OCI-LY1 (cell line): Measurements from ENCODE around the gene AGTPBP1.

Source experiments
- H2AFZ ChIP-seq: fragments of 200-600 bp; sonication (generic), shearing (Covaris generic); 2 replicates; pipeline ENCODE4 v1.6.0; 2014; ENCODE audit warnings: antibody characterized with exemption, mild to moderate bottlenecking, low read length
- H3F3A ChIP-seq: fragments of 200-600 bp; sonication (generic), shearing (Covaris generic); 2 replicates; pipeline ENCODE4 v1.6.0; 2014; ENCODE audit warnings: mild to moderate bottlenecking, antibody characterized with exemption, low read length, moderate library complexity; ENCODE audit not compliant: insufficient read depth
- H3K27ac ChIP-seq: fragments of 200-600 bp; sonication (generic); 2 replicates; pipeline ENCODE4 v1.5.1; 2014; ENCODE audit warnings: low read length, mixed run types, mild to moderate bottlenecking, low read depth; ENCODE audit not compliant: poor library complexity, severe bottlenecking
- H3K27me3 ChIP-seq: fragments of 200-600 bp; sonication (generic); 2 replicates; pipeline ENCODE4 v1.6.0; 2014; ENCODE audit warnings: antibody characterized with exemption, mild to moderate bottlenecking, low read length, moderate library complexity; ENCODE audit not compliant: insufficient read depth
- H3K36me3 ChIP-seq: fragments of 200-600 bp; sonication (generic); 2 replicates; pipeline ENCODE4 v1.6.1; 2014; ENCODE audit warnings: mild to moderate bottlenecking, antibody characterized with exemption, low read length, moderate library complexity, mixed read lengths; ENCODE audit not compliant: insufficient read depth
- H3K4me1 ChIP-seq: fragments of 200-600 bp; sonication (generic); 2 replicates; pipeline ENCODE4 v1.5.1; 2014; ENCODE audit warnings: mild to moderate bottlenecking, low read length, moderate library complexity; ENCODE audit not compliant: insufficient read depth, severe bottlenecking
- H3K4me2 ChIP-seq: fragments of 200-600 bp; sonication (generic), shearing (Covaris generic); 2 replicates; pipeline ENCODE4 v1.6.1; 2014; ENCODE audit warnings: low read length
- H3K4me3 ChIP-seq: fragments of 200-600 bp; sonication (generic); 2 replicates; pipeline ENCODE4 v1.5.1; 2014; ENCODE audit warnings: low read length, low read depth, mild to moderate bottlenecking, mixed read lengths; ENCODE audit not compliant: poor library complexity, severe bottlenecking
- H3K79me2 ChIP-seq: fragments of 200-600 bp; shearing (Covaris generic); 2 replicates; pipeline ENCODE4 v1.6.1; 2016; ENCODE audit warnings: mixed run types, low read length, mixed read lengths; ENCODE audit not compliant: insufficient read depth
- H3K9ac ChIP-seq: fragments of 200-600 bp; sonication (generic), shearing (Covaris generic); 2 replicates; pipeline ENCODE4 v1.6.1; 2014; ENCODE audit warnings: mild to moderate bottlenecking, low read length, mixed read lengths
- H3K9me2 ChIP-seq: fragments of 200-600 bp; sonication (generic), shearing (Covaris generic); 2 replicates; pipeline ENCODE4 v1.6.1; 2014; ENCODE audit warnings: low read depth, mild to moderate bottlenecking, low read length, mixed read lengths
- H3K9me3 ChIP-seq: fragments of 200-600 bp; shearing (Covaris generic); 2 replicates; pipeline ENCODE4 v1.6.1; 2014; ENCODE audit warnings: low read length, mixed read lengths
- H4K20me1 ChIP-seq: fragments of 200-600 bp; sonication (generic), shearing (Covaris generic); 2 replicates; pipeline ENCODE4 v1.6.0; 2016; ENCODE audit warnings: mild to moderate bottlenecking, low read length; ENCODE audit not compliant: insufficient read depth
- EZH2 ChIP-seq: fragments of 200-600 bp; sonication (generic), shearing (Covaris generic); IDR thresholded peaks from 2 replicates; pipeline ENCODE4 v1.8.0; 2017; ENCODE audit warnings: borderline replicate concordance, mixed run types, mild to moderate bottlenecking, antibody characterized with exemption, low read length, moderate library complexity, mixed read lengths
- TF ChIP-seq, protein P1 (sequence below): fragments of 200-600 bp; sonication (generic), shearing (Covaris generic); IDR thresholded peaks from 2 replicates; pipeline ENCODE4 v1.5.1; 2017; ENCODE audit warnings: mild to moderate bottlenecking, antibody characterized with exemption, low read length, moderate library complexity, mixed read lengths

Gene AGTPBP1

DNA sequence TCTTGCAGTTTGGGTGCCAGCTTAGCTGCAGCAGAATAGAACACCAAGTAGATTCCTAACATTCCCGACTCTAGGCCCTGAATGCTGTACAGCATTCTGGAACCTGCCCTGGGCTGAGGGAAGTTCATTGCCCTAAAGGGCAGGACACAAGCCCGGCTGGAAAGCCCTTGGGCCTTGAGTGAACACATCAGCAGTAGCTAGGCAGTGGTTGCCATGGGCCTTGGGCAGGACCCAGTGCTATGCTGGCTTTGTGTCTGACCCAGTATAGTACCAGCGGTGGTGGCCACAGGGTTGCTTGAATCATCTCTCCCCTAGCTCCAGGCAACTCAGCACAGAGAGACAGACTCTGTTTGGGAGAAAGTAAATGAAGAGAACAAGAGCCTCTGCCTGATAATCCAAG is 137.8 kb downstream of the AGTPBP1 start:
- H3K79me2 ChIP-seq, result no peaks in the 10 kb centered on the region
- H3K27ac ChIP-seq, result no peak overlapping the region
- TF ChIP-seq EZH2, result no peak
- TF ChIP-seq, protein P1, sequence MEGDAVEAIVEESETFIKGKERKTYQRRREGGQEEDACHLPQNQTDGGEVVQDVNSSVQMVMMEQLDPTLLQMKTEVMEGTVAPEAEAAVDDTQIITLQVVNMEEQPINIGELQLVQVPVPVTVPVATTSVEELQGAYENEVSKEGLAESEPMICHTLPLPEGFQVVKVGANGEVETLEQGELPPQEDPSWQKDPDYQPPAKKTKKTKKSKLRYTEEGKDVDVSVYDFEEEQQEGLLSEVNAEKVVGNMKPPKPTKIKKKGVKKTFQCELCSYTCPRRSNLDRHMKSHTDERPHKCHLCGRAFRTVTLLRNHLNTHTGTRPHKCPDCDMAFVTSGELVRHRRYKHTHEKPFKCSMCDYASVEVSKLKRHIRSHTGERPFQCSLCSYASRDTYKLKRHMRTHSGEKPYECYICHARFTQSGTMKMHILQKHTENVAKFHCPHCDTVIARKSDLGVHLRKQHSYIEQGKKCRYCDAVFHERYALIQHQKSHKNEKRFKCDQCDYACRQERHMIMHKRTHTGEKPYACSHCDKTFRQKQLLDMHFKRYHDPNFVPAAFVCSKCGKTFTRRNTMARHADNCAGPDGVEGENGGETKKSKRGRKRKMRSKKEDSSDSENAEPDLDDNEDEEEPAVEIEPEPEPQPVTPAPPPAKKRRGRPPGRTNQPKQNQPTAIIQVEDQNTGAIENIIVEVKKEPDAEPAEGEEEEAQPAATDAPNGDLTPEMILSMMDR, result no peak
- H3K9ac ChIP-seq, result no peak overlapping the region
- no peak overlapping the region for H3K4me2 ChIP-seq
- H3K36me3 ChIP-seq, result no peaks in the 10 kb centered on the region
- no peaks in the 10 kb centered on the region for H3K4me1 ChIP-seq
- no peak overlapping the region for H2AFZ ChIP-seq
- no peaks in the 10 kb centered on the region for H3F3A ChIP-seq
- no peaks in the 10 kb centered on the region for H3K9me2 ChIP-seq
- H3K27me3 ChIP-seq, result no peaks in the 10 kb centered on the region
- no peaks in the 10 kb centered on the region for H4K20me1 ChIP-seq
- no peaks in the 10 kb centered on the region for H3K9me3 ChIP-seq
- H3K4me3 ChIP-seq, result no peak overlapping the region

DNA sequence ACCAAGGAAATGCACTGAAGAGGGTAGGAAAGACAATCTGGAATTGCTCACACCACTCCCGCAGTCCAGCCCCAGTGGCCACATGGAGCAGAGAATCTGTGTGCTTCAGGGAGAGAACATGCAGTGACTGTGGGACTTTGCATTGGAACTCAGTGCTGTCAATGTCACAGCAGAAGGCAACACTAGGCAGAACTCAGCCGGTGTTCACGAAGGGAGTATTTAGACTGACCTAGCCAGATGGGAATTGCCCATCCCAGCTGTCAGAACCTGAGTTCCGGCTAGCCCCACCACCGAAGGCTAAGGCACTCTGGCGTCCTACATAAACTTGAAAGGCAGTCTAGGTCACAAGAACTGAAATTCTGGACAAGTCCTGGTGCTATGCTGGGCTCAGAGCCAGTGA is 139.0 kb downstream of the AGTPBP1 start:
- H3K9ac ChIP-seq, result no peak overlapping the region
- no peaks in the 10 kb centered on the region for H3K79me2 ChIP-seq
- H3F3A ChIP-seq, result no peaks in the 10 kb centered on the region
- H3K36me3 ChIP-seq, result no peaks in the 10 kb centered on the region
- no peaks in the 10 kb centered on the region for H3K9me3 ChIP-seq
- no peaks in the 10 kb centered on the region for H4K20me1 ChIP-seq
- no peak overlapping the region for H3K27ac ChIP-seq
- no peak overlapping the region for H3K4me2 ChIP-seq
- no peak overlapping the region for H2AFZ ChIP-seq
- no peaks in the 10 kb centered on the region for H3K4me1 ChIP-seq
- TF ChIP-seq, protein P1, result no peak
- TF ChIP-seq EZH2, result no peak
- H3K9me2 ChIP-seq, result no peaks in the 10 kb centered on the region
- H3K27me3 ChIP-seq, result no peaks in the 10 kb centered on the region
- no peak overlapping the region for H3K4me3 ChIP-seq

DNA sequence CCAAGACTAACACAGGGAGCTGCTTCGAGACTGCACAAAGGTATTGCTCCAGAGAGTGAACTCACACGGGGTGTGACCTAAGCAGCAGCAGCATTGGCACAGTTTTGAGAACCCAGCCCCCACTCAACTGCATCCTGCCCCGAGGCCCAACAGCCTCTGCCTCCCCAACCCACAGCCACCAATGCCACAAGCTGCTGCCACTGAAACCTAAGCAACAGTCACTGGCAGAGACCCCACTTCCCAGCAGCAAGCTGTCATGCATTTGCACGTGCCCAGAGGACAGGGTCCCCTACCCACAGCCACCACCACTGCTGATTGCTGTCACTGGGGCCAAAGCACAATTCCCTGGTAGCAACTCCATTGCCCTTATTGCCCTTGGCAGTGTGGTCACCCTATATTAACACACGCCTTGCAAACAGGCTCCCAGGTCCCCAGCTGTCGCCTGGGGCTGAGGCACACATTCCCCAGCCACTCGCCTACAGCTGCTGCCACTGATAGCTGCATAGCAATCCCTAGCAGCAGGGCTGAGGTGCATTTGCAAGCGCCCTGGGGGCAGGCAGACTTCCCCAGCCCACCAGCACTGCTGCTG is 141.0 kb downstream of the AGTPBP1 start:
- no peak overlapping the region for H2AFZ ChIP-seq

More for the DNA sequence above, 141.0 kb downstream of the AGTPBP1 start:
- Histone ChIP-seq H3F3A (no peaks in the 10 kb centered on the region), H3K4me2 (no peak overlapping the region), H3K9me2 (no peaks in the 10 kb centered on the region), H3K4me1 (no peaks in the 10 kb centered on the region), H3K27ac (no peak overlapping the region), H3K9ac (no peak overlapping the region), H3K36me3 (no peaks in the 10 kb centered on the region), H4K20me1 (no peaks in the 10 kb centered on the region), H3K9me3 (no peaks in the 10 kb centered on the region), H3K4me3 (no peak overlapping the region), H3K27me3 (no peaks in the 10 kb centered on the region), H3K79me2 (no peaks in the 10 kb centered on the region)
- TF ChIP-seq, protein P1, result no peak
- TF ChIP-seq EZH2, result no peak
